NOMO-1 (cell line): ENCODE measurements around the gene LRRTM4.
"Not testable (repeated sequence)": the region's sequence is repeated elsewhere in the genome, so short reads cannot be mapped to it uniquely, and the experiment has no call there.

Source experiments
- DNase-seq, 2 experiments: peaks; one replicate each; lab custom pipeline; 2025; ENCODE audit not compliant: unreplicated experiment in 2 of 2; lab: John Stamatoyannopoulos, UW

LRRTM4 gene

DNA sequence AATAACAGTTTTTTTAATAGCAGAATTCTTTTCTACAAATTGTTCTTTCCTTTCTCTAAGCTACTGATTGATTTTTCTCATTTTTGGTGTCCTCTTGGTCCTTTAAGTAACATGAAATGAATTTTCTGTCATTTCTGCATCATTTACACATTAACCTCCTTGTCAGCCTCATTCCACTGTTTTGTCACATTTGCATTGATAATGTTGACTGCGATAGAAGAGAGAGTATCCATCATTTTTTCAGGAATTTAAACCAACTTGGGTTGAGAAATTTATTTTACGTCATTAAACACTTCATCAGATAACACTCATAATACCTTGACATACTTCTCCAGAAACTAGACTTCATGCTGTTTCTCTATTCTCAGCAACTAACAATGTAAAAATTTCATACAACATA is 422.2 kb downstream of the LRRTM4 start:
- DNase-seq: no peak

DNA sequence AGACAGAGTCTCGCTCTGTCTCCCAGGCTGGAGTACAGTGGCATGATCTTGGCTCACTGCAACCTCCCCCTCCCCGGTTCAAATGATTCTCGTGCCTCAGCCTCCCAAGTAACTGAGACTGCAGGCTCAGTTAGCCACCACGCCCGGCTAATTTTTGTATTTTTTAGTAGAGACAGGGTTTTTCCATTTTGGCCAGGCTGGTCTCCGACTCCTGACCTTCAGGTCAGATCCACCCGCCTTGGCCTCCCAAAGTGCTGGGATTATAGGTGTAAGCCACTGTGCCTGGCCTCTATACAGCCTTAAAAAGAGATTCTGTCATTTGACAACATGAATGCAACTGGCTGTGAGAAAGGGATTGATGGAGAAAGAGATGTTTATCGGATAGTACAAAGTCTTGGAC is 426.7 kb downstream of the LRRTM4 start:
- DNase-seq: not testable (repeated sequence)

DNA sequence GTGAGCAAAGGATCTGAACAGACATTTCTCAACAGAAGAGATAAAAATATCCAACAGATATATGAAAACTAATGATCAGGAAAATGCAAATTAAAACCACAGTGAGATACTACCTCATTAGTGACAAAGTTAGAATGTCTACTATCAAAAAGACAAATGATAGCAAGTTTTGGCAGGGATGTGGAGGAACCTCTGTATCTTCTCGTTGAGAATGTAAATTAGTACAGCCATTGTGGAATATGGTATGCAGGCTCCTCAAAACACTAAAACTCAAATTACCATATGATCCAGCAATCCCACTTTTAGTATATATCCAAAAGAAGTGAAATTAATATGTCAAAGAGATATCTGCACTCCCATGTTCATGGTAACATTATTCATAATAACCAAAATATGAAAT is 427.1 kb downstream of the LRRTM4 start:
- no peak for DNase-seq

DNA sequence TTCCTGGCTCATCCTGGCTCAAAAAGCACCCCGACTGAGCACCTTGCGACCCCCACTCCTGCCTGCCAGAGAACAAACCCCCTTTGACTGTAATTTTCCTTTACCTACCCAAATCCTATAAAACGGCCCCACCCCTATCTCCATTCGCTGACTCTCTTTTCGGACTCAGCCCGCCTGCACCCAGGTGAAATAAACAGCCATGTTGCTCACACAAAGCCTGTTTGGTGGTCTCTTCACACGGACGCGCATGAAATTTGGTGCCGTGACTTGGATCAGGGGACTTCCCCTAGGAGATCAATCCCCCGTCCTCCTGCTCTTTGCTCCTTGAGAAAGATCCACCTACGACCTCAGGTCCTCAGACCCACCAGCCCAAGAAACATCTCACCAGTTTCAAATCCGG is 433.8 kb downstream of the LRRTM4 start:
- DNase-seq: not testable (repeated sequence)

DNA sequence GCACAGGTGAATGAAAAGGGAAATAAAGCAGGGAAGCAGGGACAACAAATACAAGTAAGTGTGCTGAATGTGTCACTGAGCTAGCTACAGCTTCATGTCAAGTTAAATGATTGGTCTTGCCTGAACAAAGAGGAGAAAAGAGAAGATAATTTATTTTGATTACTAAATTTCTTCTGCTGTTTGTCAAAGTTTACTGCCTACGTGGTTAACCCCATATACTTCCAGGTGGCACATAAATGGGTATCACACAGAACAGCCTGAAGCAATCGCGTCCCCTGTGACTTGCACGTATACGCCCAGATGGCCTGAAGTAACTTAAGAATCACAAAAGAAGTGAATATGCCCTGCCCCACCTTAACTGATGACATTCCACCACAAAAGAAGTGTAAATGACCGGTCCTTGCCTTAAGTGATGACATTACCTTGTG is 434.2 kb downstream of the LRRTM4 start:
- no peak for DNase-seq

DNA sequence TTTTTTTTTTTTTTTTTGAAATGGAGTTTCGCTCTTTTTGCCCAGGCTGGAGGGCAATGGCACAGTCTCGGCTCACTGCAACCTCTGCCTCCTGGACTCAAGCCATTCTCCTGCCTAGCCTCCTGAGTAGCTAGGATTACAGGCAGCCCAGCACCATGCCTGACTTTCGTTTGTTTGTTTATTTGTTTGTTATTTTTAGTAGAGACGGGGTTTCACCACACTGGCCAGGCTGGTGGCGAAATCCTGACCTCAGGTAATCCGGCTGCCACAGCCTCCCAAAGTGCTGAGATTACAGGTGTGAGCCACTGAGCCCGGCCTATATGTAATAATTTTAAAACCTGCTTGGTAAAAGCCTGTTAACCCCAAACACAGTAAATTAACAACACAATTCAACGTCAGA is 435.7 kb downstream of the LRRTM4 start:
- DNase-seq: no peak

DNA sequence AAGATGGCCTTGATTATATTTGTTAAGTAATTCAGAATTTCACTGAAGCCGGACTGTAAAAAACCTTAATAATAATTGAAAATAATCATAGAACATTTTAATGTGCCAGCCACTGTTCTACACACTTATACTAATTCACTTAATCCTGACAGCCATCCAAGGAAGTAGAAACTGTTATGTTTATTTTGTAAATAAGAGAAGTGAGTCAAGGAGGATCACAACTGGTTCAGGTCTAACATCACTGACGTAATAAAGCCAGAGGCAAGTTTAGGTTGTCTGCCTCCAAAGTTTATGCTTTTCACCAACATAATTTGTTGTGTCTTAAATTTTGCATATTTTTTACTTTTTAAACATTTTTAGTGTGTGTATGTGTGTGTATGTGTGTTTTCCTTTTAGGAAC is 436.1 kb downstream of the LRRTM4 start:
- DNase-seq: no peak

DNA sequence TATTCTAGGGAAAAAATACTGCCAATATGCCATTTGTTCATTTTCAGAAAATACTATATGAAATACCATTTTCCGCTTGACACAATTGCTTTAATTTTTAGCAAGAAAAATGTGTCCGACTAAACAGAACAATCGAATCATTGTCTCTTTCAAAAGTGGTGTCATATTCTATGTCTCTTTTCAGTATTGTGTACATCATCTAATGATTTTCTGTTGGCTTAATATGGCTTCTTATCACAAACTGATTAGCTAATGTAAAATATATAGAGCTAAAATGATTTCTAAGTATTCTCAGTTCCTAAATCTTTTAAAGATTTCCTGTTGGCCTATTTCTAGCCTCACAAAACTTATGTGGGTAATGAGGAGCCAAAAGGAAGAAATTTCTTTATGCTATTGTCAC is 436.6 kb downstream of the LRRTM4 start:
- no peak for DNase-seq

DNA sequence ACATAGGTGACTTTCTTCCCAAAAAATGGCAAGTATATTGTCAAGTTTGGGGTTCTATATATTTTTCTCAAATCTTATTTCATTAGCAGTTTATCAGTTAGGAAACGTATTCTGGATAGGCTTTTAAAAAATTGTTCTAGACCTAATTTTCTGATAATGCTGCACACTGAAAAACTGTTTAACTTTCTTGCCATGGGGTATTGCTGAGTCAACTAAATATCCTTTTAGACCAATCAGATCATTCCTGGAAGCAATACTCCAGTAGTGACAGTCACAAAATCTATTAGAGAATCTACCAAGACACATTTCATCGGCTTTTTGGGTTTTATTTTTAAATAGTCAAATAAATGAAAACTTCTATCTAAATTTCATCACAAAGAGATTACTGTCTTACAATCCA is 440.6 kb downstream of the LRRTM4 start:
- DNase-seq: no peak

DNA sequence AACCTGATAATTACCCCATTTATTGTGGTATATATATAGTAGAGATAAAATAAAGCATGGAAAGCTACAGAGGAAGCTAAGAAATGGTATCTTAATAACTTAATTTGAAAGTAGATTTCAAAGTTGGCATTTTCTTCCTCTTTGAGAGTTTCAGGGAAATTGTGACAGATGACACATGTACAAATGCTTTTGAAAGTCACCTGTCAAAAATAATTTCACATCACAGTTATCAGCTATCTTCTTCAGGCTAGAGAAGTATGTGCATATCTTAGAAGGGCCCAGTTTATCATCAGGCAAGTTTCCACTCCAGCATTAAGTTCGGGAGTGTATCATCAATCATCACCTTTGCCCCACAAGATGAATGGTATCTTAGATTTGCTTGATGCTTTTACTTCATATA is 457.9 kb downstream of the LRRTM4 start:
- peak in 1 of 2 experiments; percentile 85 for DNase-seq

DNA sequence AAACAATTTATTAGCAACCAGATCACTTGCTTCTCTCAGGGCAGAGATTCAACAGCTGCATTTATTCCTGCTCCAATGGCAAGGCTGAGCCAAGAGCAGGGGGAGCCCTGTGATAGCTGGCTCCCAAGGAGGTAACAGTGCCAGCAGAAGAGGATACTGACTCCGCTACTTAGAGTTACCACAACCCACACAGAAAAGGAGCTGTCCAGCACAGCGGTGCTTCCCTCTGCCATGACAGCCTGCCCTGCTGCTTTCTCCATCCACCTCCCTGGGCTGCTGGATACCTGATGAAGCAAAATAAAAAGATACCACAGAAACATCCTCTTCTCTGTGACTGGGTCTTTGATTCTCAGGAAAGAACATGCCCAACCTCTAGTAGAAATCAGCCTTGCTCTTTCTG is 467.2 kb downstream of the LRRTM4 start:
- peak in 1 of 2 experiments; percentile 1 for DNase-seq

DNA sequence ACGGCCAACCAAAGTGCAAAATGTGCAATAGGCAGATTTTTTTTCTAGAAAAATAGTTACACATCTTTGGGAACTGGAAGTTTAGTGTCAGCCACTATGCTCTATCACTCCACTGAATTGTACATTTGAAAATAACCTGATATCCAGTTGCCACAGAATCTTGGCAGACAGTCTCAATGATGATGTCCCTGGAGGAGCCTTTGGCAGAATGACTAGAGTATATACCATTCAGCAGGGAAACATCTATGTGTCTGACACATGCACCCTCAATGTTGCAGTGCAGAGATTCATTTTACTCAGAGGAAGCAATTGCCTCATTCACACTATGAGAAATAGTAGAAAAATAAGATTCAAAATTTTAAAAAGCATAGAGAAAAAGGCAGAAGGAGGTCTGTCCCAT is 475.8 kb downstream of the LRRTM4 start:
- DNase-seq: no peak

DNA sequence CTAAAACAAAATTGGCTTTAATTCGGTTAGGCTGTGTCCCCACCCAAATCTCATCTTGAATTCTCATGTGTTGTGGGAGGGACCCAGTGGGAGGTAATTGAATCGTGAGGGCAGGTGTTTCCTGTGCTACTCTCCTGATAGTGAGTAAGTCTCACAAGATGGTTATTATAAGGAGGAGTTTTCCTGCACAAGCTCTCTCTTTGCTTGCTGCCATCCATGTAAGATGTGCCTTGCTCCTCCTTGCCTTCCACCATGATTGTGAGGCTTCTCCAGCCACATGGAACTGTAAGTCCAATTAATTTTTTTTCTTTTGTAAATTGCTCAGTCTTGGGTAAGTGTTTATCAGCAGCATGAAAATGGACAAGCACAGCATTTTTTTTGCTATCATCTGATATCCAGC is 476.7 kb downstream of the LRRTM4 start:
- DNase-seq: not testable (repeated sequence)

DNA sequence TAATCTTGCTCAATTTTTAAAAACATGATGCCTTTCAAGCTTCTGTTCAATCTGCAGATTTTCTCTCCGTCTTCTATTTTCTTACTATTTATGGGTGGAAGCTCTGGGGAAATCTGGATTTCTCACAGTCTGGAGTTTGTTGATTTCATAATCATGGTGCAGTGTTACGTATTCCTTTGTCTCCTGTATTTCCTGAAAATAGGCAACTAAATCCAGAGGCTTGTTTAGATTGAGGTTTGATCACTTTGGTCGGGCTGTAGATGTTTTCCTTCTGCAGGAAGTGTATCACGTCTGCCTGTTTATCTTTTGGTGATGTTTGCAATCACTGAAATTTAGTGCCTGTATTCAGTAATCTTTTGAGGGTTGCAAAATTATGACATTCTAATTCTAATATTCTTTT is 487.7 kb downstream of the LRRTM4 start:
- no peak for DNase-seq

DNA sequence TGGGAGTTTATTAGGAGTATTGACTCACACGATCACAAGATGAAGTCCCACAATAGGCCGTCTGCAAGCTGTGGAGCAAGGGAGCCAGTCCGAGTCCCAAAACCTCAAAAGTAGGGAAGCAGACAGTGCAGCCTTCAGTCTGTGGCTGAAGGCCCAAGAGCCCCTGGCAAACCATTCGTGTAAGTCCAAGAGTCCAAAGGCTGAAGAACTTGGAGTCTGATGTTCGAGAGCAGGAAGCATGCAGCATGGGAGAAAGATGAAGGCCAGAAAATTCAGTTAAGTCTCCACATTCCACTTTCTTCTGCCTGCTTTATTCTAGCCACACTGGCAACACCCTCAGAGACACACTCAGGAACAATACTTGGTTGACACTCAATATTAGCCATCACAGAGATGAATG is 492.9 kb downstream of the LRRTM4 start:
- DNase-seq: not testable (repeated sequence)

DNA sequence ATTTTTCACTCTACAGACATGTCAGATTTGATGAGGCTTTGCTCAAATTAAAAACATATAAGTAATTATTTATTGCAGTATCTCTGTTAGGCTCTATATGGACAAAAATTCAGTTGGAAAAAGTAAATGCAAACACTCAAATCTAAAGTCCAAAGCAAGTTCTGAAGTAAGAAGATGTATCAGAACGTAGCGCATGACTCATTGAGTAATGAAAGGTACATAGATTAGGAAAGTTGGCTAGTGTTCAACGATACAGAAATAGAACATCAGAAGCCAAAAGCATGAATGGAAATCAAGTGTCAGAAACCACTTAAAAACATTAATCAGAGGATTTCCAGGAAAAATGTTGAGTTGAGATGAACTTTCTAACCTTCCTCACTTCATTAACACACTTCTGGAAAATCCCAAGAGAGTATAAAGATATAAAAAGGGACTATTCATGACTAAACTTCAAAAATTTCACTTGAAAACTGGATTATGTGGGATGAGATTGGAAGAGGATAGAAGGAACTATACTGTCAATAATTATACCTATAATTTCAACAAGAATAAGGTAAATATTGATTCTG is 494.1 kb downstream of the LRRTM4 start:
- no peak for DNase-seq

DNA sequence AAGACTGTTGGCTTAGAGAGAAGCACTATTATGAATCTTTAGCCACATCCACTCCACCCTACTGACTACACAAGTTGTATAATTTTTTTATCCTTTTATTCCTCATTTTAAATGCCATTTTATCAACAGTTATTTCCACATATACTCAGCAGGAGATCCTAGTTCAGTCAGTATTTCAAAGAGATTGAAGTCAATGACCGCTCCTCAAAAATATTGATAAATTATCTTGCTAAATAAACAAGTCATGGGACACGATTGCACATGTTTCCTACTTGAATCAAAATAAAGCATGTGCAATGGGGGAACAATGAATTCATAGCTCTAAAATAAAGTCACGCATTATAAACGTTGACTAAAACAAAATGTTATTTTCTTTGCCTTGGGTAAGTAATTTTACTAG is 496.5 kb downstream of the LRRTM4 start:
- DNase-seq: no peak

DNA sequence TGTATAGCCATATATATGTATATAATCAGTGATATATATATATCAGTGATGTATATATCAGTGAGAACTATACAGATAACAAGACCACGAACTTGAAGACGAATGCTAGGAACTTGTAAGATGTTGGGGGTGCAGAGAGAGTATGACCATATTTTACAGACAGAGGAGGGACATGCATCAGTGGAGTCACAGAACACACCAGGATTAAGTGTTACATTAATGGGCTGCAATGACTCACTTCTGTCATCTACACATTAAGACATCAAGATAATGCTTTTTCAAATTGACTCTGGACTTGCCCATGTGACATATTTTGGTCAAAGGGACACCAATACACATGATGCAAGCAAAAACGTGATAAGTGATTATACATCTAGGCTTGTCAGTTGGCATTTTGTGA is 501.0 kb downstream of the LRRTM4 start:
- DNase-seq: no peak

DNA sequence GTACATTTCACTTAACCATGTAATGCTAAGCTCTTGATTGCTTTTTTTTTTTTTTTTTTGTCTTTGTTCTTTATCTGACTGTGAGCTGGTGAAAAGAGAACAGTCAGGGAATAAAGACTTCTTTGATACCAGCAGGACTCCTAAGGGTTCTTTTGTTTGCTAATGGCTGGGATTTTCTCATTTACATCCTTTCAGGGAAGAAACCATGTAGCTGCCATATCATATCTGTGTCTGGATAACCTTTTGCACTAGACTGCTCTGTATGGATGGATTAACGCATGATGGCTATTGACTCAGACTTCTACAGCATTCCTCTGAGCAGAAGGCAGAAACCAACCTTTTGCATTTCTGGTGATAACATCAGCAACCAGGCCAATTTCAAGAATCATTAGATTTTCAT is 504.0 kb downstream of the LRRTM4 start:
- DNase-seq: no peak

DNA sequence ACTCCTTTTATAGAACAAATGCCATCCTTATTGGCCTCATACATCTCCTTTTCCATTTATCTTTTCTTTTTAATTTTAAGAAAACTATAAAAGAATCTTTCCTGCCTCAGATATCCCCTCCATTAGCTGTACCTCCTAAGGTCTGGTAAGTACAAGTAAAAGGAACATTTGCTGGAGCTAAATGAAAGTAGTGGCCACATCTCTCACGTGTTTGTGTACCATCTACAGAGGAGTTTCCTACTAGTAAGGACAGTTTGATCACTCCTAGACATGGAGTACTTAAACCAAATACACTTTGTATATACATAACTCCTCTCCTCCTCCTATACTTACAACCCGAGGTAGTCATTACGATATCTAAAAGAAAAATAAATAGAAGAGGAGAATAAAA is 504.8 kb downstream of the LRRTM4 start:
- no peak for DNase-seq

DNA sequence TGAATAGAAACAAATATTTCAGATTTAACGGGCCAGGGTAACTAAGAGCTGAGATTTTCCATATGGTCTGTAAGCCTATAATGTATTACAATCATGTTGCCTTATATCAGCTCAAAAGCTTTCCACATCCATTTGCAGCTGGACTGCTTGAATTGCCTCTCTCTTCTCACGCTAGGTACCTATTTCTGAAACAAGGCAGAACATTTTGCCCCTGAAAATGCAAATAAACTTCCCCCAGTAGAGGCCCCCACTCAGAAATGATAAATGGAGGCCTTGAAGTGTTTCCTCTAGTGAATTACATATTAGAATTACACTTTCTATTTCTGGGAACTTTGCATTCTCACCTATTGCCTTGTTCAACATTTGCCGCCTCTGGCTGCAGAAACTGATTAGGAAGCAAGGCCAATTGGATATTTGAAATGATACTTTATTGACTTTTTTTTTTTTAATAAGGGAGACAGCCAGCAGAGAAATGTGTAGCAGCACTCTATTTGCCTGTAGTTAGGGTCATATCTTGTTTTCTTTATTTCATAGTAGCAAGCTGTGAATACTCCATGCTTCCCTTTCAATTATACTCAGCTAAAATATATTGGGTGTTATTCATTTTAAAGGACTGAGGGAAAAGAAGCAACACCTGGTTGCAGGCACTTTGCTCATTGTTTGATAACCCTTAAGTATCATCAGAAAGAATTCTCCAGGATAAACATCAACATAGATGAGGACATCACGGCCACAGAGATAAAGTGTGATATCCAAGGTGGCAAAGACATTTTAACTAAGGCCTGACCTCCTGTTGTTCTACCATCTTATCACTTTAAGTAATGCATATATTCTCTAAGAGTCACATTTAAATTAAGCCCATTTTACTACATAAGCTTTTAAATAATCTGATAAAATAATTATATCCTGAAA is 505.5 kb downstream of the LRRTM4 start:
- DNase-seq: no peak

DNA sequence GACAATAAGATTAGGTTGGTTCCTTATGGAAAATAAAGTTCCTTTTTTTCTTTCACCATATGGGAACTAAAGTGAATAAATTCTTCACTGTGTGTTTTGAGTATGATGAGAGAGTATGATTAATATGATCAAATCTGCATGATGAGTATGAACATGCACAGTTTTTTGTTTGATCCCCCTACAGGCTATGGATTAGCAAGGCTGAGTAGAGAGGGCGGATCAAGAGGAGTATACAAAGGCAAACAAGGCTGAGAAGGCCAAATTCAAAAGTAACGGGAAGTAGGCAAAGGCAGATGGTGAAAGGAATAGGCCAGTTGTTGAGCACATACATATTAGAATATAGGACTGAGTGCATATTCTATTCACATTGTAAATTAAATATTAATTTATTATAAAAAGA is 508.2 kb downstream of the LRRTM4 start:
- DNase-seq: no peak
